ENCODE data around the gene RND3. TPM values are rescaled to one million over a fixed set of nuclear protein-coding genes. Genes with fewer than 3 reads are reported as not detected.

The RND3 gene, protein sequence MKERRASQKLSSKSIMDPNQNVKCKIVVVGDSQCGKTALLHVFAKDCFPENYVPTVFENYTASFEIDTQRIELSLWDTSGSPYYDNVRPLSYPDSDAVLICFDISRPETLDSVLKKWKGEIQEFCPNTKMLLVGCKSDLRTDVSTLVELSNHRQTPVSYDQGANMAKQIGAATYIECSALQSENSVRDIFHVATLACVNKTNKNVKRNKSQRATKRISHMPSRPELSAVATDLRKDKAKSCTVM
- total RNA-seq: 100 to 1,000 TPM in 2 of 4 donors, 10 to 100 TPM in 2; 41.3 to 214 (median 103) TPM

DNA sequence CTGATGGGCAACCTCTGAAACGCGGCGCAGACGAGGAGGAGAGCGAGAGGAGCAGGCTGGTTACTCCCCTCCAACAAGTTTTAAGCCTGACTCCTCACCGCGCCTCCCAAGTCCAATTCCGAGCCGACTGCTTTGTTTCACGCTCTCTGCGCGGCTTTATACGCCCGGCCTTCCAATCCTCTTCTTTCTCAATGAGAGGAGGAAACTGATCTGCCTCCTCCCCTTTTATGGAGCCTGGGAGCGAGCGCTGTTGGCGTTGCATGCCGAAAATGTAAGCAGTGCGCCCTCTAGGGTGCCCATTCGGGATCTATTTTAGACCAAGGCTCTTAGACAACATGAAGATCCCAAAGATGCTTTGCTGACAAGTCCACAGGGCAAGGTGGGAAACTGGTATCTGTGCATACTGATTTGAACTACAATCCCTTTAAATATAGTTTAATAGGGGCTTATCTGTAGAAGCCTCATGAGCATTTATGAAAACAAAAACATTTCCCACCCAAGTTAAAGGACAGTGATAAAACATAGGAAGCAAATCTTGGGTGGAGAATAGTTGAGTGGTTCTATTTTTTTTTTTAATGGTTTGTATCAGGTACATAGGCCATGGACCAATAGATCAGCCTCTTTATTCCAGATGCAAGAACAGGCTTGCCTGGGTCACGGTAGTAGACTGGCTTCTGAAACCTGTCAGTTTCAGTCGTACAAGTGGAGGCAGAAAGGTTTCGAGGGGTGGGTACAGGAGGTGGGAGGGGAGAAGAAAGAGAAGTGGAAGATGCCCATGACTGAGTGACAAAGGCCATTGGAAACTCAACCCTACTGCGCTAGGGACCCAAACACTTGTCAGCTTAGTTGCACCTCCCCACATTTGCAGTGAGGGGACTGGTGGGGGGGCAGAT is at the start of gene RND3:
Gene RND3 (minus strand): TSS at position 131 of the 893 bp plus-strand sequence. CDS start 250 bp downstream, outside the sequence.
- TF ChIP-seq, protein P1, sequence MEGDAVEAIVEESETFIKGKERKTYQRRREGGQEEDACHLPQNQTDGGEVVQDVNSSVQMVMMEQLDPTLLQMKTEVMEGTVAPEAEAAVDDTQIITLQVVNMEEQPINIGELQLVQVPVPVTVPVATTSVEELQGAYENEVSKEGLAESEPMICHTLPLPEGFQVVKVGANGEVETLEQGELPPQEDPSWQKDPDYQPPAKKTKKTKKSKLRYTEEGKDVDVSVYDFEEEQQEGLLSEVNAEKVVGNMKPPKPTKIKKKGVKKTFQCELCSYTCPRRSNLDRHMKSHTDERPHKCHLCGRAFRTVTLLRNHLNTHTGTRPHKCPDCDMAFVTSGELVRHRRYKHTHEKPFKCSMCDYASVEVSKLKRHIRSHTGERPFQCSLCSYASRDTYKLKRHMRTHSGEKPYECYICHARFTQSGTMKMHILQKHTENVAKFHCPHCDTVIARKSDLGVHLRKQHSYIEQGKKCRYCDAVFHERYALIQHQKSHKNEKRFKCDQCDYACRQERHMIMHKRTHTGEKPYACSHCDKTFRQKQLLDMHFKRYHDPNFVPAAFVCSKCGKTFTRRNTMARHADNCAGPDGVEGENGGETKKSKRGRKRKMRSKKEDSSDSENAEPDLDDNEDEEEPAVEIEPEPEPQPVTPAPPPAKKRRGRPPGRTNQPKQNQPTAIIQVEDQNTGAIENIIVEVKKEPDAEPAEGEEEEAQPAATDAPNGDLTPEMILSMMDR (IDR thresholded peaks at IDR 0.05): peak in 2 of 3 donors; percentile 22 to 64
- DNase-seq (ENCODE audit: low spot score) (peak; percentile 96), ATAC-seq (ENCODE audit: low FRiP score) (peak; percentile 72)

DNA sequence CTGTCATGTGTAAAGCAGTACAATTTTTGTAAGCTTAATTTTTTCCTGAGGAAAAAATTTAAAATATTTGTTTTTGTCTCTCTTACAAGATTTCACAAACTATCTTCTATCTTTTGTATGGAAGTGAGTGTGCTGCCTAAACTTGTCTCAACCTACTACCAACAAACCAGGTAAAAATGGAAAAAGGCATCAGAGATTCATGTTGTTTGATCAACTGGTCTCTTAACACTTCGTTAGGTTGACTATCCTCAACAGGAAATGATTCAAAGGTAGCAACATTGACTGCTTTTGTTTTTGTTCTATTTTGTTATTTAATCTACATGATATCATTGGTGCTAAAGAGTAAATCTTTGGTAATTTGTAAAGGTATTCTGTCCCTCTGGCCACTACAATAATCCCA is 47.7 kb upstream of the RND3 start:
- no peak for DNase-seq (ENCODE audit: low spot score)
- ATAC-seq (ENCODE audit: low FRiP score): no peak

DNA sequence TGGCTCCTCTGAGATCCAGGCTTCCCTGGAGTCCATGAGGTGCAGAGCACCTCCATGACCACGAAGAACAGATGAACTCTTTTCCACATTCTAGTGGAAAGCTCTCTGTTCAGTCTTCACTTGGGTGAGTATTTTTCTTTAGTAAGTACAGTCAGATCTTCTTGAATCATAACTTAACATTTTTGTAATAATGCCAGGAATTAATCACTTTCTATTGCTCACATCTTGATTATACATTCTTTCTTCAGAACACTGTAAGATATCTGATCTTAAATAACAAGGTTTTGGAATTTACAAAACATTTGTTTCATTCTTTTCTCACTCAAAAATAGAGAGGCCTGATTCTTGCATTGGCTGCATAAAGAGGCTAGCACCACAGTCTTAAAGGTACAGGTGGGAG is 45.4 kb upstream of the RND3 start:
- TF ChIP-seq, protein P1 (IDR thresholded peaks at IDR 0.05): no peak
- DNase-seq (ENCODE audit: low spot score) (no peak), ATAC-seq (ENCODE audit: low FRiP score) (peak; percentile 21)

More for the DNA sequence above, 47.7 kb upstream of the RND3 start:
- TF ChIP-seq, protein P1 (IDR thresholded peaks at IDR 0.05): no peak

GRCh38 chr2:150532020-150532419 is 44.6 kb upstream of the RND3 start:
- DNase-seq (ENCODE audit: low spot score) (no peak), ATAC-seq (ENCODE audit: low FRiP score) (no peak)
- TF ChIP-seq, protein P1 (IDR thresholded peaks at IDR 0.05): no peak

DNA sequence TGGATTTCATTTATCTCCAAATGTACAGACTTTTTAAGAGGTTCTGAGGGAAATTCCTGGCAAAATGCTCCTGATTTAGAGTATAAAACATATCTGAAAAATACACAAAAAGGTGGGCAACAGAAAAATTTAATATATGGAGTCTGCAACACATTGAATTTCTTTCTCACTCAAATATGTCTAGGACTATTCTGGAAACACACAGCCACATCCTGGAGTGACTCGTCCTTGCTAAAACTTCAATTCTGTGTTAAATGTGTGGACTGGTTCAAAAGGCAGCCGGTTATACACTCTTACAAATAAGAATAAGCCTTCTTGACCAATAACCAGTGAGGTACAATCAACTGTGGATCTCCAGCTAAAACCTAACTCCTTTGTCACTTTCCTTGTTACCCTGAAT is 44.1 kb upstream of the RND3 start:
- TF ChIP-seq, protein P1 (IDR thresholded peaks at IDR 0.05): no peak
- ATAC-seq (ENCODE audit: low FRiP score): no peak
- DNase-seq (ENCODE audit: low spot score): no peak

DNA sequence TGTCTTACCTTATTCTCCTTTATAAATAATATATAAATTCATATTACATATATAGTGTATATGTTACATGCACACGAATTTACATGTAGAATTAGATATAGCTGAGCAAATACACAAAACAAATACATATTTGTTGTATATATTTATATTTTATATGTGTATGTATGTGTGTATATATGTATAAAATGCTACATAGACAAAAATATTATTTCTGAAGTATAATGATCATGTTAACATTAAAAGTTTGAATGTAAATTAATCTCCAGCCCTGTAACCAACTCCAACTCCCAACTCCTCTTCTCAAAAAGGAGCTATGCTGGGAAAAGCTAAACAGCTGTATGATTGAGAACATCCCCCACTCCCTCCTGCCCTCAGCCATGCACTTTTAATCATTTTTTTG is 42.7 kb upstream of the RND3 start:
- TF ChIP-seq, protein P1 (IDR thresholded peaks at IDR 0.05): no peak
- ATAC-seq (ENCODE audit: low FRiP score): no peak
- no peak for DNase-seq (ENCODE audit: low spot score)
